Colonic mucosa (tissue), 4 donors: Measurements from ENCODE around the gene PFN3. TPM values are rescaled to one million over a fixed set of nuclear protein-coding genes. Genes with fewer than 3 reads are reported as not detected.

Source experiments
- DNase-seq: peaks from one replicate; pipeline ENCODE4 v3.0.0-alpha.2; 2020
- H3K27ac ChIP-seq: fragments of 200-600 bp; one replicate; pipeline ENCODE4 v1.8.0; 2021
- H3K27me3 ChIP-seq: fragments of 200-600 bp; one replicate; pipeline ENCODE4 v1.8.0; 2021
- H3K36me3 ChIP-seq: fragments of 200-600 bp; one replicate; pipeline ENCODE4 v1.8.0; 2021
- H3K4me1 ChIP-seq: fragments of 200-600 bp; one replicate; pipeline ENCODE4 v1.8.0; 2021; ENCODE audit warnings: mild to moderate bottlenecking
- H3K4me3 ChIP-seq: fragments of 200-600 bp; one replicate; pipeline ENCODE4 v1.8.0; 2021
- H3K9ac ChIP-seq, 2 donors: one replicate each; pipeline ENCODE4 v1.7.0; 2013; ENCODE audit warnings: control low read depth in 2 of 2, low read depth in 2 of 2, low read length in 2 of 2
- H3K9me3 ChIP-seq: fragments of 200-600 bp; one replicate; pipeline ENCODE4 v1.8.0; 2021
- intact Hi-C: fragments of 100-400 bp; cut with DNase I; formaldehyde crosslinking; loops from one replicate; pipeline ENCODE4 v1.14.1; 2022
- total RNA-seq, 2 donors: library from RNA; stranded (reverse); fragmentation: NEBNext Ultra II Directional in 1 of 2; extraction: Animal tissue kit (Norgen Biotek cat#: 25700) in 1 of 2; gene quantifications; one replicate each; pipeline ENCODE4 v1.2.1, GENCODE V29; 2021
- TF ChIP-seq, protein P1 (sequence below): fragments of 200-600 bp; IDR thresholded peaks from one replicate; pipeline ENCODE4 v1.8.0; 2022; ENCODE audit warnings: antibody characterized with exemption, mild to moderate bottlenecking
- donor health status: healthy.
- donor health status: DM: no; HTN: no; CAD: no.
- donor health status: DM: no; HTN: no; CAD: no.

PFN3 gene
- total RNA-seq, 2 donors from 2014 or later = not detected

DNA sequence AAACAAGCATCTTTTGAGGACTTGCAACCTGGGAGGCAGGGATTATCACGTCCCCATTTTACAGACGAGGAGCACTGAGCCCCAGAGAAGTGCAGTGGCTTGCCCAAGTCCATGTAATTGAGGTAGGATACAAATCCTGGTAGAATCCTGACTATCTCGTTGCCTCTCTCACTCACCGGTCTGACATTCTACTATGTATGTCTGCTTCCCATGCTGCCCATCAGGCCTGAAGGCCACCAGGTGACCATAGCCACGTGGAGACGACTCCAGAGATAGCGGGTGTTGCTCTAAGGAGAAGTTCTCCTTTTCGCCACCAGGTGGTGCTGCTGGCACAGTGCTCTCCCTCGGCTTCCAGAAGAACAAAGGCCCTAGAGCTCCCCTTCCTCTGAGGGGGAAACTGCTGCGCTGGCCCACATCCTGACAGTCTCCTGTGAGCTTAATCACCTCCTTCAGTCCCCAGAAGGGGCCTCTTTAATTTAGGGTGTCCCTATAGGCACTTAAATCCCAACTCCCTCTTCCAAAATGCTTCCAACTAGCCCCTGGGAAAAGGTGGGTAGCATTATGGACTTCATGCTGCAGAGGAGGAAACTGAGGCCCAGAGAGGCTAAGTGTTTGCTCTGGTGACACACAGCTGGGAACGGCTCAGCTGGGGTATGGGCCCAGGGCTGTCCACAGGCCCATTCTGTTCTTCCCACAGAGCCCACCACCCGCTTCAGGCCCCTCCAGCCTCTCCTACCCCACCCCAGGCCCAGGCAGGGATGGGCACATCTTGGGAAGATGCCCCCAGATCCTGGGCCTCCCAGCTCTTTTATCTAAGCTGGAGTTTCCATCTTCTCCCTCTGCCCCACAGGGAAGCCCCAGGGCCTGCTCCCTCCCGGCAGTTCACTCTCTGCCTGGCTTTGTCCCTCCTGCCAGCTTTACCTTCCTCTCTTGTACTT, 9.8 kb downstream of the PFN3 start:
- H3K4me1 ChIP-seq = peaks cover 9% of the 10 kb centered on the region
- H3K9me3 ChIP-seq = no peaks in the 10 kb centered on the region
- H3K27ac ChIP-seq = peak overlapping the region; percentile 11
- H3K4me3 ChIP-seq = no peak overlapping the region
- TF ChIP-seq, protein P1, sequence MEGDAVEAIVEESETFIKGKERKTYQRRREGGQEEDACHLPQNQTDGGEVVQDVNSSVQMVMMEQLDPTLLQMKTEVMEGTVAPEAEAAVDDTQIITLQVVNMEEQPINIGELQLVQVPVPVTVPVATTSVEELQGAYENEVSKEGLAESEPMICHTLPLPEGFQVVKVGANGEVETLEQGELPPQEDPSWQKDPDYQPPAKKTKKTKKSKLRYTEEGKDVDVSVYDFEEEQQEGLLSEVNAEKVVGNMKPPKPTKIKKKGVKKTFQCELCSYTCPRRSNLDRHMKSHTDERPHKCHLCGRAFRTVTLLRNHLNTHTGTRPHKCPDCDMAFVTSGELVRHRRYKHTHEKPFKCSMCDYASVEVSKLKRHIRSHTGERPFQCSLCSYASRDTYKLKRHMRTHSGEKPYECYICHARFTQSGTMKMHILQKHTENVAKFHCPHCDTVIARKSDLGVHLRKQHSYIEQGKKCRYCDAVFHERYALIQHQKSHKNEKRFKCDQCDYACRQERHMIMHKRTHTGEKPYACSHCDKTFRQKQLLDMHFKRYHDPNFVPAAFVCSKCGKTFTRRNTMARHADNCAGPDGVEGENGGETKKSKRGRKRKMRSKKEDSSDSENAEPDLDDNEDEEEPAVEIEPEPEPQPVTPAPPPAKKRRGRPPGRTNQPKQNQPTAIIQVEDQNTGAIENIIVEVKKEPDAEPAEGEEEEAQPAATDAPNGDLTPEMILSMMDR = peak; percentile 99
- H3K27me3 ChIP-seq = no peaks in the 10 kb centered on the region
- H3K36me3 ChIP-seq = no peaks in the 10 kb centered on the region
- intact Hi-C loops = loop anchor here (2.0 kb wide), 1 partner anchor 64 kb away; no protein-coding TSS in a partner anchor
- DNase-seq = peak; percentile 90
- peak overlapping the region in 1 of 2 donors; percentile 31 for H3K9ac ChIP-seq

- no peaks in the 10 kb centered on the region for H3K36me3 ChIP-seq
- no peak overlapping the region for H3K4me3 ChIP-seq
- DNase-seq = peak; percentile 35
- TF ChIP-seq, protein P1 = no peak
- intact Hi-C loops = loop anchor here (2.0 to 5.0 kb wide), 2 partner anchors 65 to 113 kb away; no protein-coding TSS in a partner anchor
- H3K4me1 ChIP-seq = peaks cover 9% of the 10 kb centered on the region
- no peaks in the 10 kb centered on the region for H3K27me3 ChIP-seq
- peak overlapping the region in 1 of 2 donors; percentile 31 for H3K9ac ChIP-seq
- H3K9me3 ChIP-seq = no peaks in the 10 kb centered on the region
- H3K27ac ChIP-seq = peak overlapping the region; percentile 11
These were observed 11.0 kb downstream of the PFN3 start for GRCh38 chr5:177389241-177390169.

GRCh38 chr5:177388521-177389052, 11.9 kb downstream of the PFN3 start:
- Histone ChIP-seq H3K4me3 (no peak overlapping the region), H3K27ac (peak overlapping the region; percentile 4), H3K36me3 (no peaks in the 10 kb centered on the region), H3K4me1 (peaks cover 9% of the 10 kb centered on the region), H3K9ac (no peak overlapping the region), H3K9me3 (no peaks in the 10 kb centered on the region), H3K27me3 (no peaks in the 10 kb centered on the region)
- DNase-seq = no peak
- TF ChIP-seq, protein P1 = no peak
- intact Hi-C loops = loop anchor here (5.0 kb wide), 1 partner anchor 114 kb away; no protein-coding TSS in a partner anchor

- peaks cover 9% of the 10 kb centered on the region for H3K4me1 ChIP-seq
- TF ChIP-seq, protein P1 = no peak
- no peak overlapping the region for H3K27ac ChIP-seq
- no peak for DNase-seq
- no peak overlapping the region for H3K4me3 ChIP-seq
- no peaks in the 10 kb centered on the region for H3K27me3 ChIP-seq
- intact Hi-C loops = loop anchor here (5.0 kb wide), 1 partner anchor 115 kb away; no protein-coding TSS in a partner anchor
- no peaks in the 10 kb centered on the region for H3K36me3 ChIP-seq
- H3K9ac ChIP-seq = no peak overlapping the region
- H3K9me3 ChIP-seq = no peaks in the 10 kb centered on the region
These were observed 13.1 kb downstream of the PFN3 start for GRCh38 chr5:177387405-177387804.

- no peak overlapping the region for H3K27ac ChIP-seq
- no peaks in the 10 kb centered on the region for H3K27me3 ChIP-seq
- peaks cover 9% of the 10 kb centered on the region for H3K4me1 ChIP-seq
- no peak overlapping the region for H3K9ac ChIP-seq
- H3K9me3 ChIP-seq = no peaks in the 10 kb centered on the region
- intact Hi-C loops = loop anchor here (5.0 kb wide), 1 partner anchor 116 kb away; no protein-coding TSS in a partner anchor
- no peak overlapping the region for H3K4me3 ChIP-seq
- H3K36me3 ChIP-seq = no peaks in the 10 kb centered on the region
- TF ChIP-seq, protein P1 = no peak
- no peak for DNase-seq
These were observed 13.9 kb downstream of the PFN3 start for GRCh38 chr5:177386542-177386941.
